Stimulated activated CD4-positive, alpha-beta T cell treated with anti-CD3 and anti-CD28 coated beads, Interleukin-4, amount 100 ng/mL, for 1 hour (primary cell): ENCODE results near the gene SSH3.

ENCODE experiments used
- DNase-seq: peaks from one replicate; pipeline ENCODE4 v3.0.0-alpha.2; 2020

Gene SSH3

DNA sequence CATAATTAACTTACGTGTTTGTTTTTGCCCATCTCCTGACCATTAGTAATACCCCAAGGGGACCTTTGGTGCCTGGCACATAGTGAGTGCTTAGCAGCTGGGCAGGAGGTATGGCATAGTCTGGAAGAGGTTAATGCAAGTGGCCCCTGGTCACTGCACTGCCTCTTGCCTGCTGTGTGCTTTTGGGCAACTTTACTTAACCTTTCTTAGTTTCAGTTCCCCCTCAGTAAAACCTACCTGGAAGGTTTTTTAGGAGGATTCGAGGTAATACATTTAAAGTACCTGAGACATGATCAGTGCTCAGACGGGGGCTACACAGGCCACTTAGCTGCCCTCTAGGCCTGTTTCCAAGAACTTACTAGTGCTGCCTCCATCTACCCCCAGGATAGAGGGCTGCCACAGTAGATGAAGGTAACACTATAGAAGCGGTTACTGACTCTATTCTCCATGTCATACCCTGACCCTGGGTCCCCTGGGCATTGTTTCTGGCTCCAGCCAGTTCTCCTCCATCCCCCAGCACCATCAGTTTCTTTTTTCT lies 46.7 kb downstream of the SSH3 start:
- no peak for DNase-seq

- peak; percentile 67 for DNase-seq
Observed at GRCh38 chr11:67351275-67352005, 48.1 kb downstream of the SSH3 start.

GRCh38 chr11:67352546-67353316 lies 49.4 kb downstream of the SSH3 start:
- no peak for DNase-seq

DNA sequence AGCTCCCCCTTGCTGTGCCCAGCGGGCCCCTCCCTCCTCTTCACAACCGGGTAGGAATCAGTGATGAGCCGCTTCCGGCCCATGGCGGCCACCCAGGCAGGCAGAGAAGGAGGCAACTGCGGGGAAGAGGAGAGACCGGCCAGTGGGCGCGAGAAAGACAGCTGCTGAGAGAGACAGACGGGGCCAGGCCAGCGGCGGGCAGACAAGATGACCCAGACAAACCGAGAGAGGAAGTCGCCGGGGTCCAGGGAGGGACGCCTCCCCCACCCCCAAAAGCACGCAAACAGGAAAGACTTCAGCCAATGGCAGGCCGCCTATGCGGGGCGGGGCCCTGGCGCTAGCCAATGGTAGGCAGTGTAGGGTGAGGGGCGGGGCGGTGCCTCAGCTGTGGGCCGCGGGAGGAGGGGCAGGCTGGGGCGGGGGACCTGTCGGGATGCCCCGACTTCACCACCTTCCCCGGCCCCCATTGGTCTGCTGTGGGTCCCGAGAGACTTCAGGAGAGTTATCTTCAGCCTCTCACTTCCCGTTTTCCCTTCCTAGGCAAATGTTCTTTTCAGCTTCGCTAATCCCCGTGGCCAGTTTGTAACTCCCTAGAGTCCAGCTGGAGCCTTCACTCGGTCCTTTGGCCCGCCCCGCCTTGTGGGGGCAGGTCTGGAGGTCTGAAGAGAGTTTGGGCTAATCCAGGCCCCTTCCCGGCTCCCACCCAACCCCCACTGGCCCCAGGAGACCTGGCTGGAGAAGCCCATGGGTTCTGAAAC lies 50.2 kb downstream of the SSH3 start, which contains the start of gene POLD4:
Gene POLD4, minus strand, starts transcription at position 230 of the 758 bp plus-strand sequence. Its CDS starts 147 bp downstream, at position 83.
- DNase-seq, result peak; percentile 97

DNA sequence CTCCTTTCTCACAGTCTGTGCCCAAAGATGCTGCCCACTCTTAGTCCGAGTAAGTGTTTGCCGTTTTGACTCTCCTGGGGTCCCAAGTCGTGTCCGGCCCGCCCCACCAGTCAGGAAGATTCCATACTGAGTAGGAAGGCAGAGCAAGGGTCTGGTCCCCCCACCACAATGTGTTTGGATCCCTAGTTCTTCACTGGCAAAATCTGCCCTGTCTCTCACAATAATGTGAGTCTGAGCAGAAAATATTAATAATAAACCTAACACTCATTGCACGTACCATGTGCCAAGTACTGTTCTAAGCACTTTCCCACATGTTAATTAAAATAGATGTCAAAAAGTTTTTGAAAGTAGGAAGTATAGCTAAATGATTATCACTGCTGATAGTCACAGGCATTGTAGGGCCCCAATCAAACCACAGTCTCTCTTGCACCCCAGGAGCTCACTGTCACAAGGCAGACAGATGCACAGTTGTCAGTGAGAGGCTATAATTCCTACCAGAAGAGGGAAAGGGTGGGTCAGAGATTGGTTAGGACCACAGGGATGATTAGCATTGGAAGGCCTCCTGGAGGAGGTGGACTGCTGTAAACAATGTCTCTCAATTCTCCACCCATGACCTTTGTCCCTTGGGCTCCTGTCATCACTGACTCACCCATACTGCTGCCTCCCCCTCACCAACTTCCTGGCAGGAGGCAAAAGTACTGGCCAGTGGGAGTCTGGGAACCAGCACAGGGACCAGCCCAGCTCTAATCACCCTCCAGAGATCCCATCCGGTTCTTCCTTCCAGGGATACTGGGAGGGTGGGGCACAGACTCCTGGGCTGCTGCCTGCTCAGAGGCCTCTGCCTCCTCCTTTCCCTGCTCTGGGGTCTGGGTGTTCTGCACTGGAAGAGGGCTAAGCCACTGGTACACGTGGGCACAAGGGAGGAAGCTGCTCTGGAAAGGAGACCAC lies 51.0 kb downstream of the SSH3 start:
- DNase-seq, result no peak

DNA sequence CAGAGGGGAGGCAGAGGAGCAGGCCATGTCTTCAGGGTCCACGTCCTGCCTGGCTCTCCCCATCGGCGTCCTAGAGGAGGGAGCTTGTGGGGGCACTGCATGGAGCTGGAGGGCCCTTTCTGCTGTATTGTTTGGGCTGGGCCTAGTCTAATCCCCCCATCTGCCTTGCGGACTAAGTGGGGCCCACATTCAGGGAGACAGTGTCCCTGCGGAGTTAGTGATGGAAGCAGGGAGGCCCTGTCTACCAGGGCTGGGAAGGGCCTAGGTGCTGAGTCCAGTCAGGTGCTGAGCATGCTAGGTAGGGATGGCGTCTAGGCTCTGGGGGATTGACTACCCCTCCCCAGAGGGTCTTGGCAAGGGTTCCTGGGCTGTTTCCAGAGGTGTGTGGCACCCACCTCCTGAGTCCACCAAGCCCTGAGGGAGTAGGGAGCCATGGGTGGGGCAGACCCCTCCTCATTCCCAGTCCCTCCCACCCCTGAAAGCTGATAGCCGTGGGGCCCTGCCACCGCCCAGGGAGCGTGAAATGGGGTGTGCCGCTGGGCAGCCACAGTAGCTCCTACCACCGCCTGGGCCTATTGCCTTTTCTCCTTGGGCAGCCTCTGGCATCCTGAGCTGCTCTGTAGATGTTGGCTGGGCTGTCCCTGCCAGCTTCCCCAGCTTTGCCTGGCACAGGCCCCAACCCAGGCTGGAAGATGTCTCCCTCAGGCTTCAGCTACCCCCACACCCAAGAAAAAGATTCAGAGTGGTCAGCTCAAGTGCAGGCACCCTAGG lies 51.9 kb downstream of the SSH3 start:
- no peak for DNase-seq

GRCh38 chr11:67355794-67356386 lies 52.6 kb downstream of the SSH3 start:
- DNase-seq, result no peak

- DNase-seq, result no peak
Observed at GRCh38 chr11:67356387-67356863, 53.1 kb downstream of the SSH3 start.

- DNase-seq, result peak; percentile 56
Observed at GRCh38 chr11:67356864-67357561, 53.7 kb downstream of the SSH3 start.

DNA sequence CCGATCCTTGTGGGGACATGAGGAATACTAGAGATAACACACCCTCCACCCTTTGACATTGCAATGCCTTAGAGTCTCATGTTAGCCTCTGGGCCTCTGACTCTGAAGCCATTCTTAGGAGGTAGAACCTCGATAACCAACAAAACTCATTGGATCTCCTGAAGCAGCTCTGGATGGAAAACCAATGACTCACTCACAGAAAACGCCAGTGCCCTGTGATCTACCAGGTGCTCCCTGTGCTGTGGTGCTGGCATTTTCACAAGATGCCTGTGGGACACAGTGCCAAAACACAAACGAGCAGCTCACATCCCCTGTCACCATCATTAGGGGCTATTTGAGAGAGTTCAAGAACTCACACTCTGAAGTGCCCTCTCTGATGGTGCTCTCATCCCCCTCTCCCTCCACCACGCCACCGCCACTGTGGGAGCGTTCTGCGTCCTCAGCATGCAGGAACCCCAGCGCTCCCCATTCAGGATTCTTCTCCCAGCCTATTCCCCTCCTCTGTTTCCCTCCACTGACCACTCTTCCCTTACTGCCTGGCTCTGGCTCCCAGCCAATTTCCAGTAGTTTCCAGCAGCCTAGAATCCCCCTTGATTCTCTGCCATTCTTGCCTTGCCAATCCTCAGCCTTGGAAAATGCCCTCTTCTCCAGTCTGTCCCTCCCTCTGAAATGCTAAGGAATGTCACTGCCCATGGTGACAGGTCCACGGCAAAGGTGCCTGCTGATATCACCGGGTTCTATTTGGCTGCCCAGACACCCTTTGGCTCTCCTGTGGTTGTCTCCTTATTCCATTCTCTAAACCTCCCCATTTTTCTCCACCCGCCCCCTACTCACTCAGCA lies 54.7 kb downstream of the SSH3 start:
- DNase-seq, result no peak
